Measurements from ENCODE around the gene TRANK1. TPM values are rescaled to one million over a fixed set of nuclear protein-coding genes. Genes with fewer than 3 reads are reported as not detected.
"Not testable (repeated sequence)": the region's sequence is repeated elsewhere in the genome, so short reads cannot be mapped to it uniquely, and the experiment has no call there.

TRANK1 gene
- total RNA-seq, 1 donor from 2014 or later: 135 TPM

DNA sequence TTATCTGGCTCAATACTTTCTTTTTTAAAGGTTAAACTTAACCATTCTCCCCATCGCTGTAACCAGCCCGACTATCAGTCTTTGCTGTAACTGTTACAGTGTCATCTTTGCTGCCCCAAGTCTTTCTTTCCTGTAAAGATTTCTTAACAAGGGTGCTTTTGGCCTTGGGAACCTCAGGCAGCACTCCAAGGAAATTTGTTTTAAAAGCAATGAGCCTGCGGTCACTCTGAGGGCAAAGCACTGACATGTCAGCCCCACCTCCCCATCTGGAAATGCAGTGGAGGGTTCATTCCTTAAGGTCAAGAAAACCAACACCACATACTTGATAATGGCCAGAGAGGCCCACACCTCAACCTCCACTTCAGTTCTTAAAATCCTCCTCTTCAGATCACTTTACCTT is 3.2 kb downstream of the TRANK1 start:
- peaks cover 26% of the 10 kb centered on the region for H3K4me1 Mint-ChIP-seq
- no peak overlapping the region for H3K4me3 Mint-ChIP-seq
- ChIA-PET CTCF (interaction anchor here (0.6 kb wide), 1 partner anchor 46 kb away, joined by 3 read pairs; no protein-coding TSS in a partner anchor), POLR2A (interaction anchor here (4.0 kb wide), 1 partner anchor 34 kb away, joined by 37 read pairs; no protein-coding TSS in a partner anchor)
- no peak for ATAC-seq (ENCODE audit: low read depth)
- no peaks in the 10 kb centered on the region for H3K27me3 Mint-ChIP-seq
- H3K36me3 Mint-ChIP-seq (ENCODE audit: low read depth): no peaks in the 10 kb centered on the region
- DNase-seq: no peak
- intact Hi-C loops (cut with micrococcal nuclease): no loop called here
- no peak overlapping the region for H3K27ac Mint-ChIP-seq
- H3K9me3 Mint-ChIP-seq: no peaks in the 10 kb centered on the region
- TF ChIP-seq, protein P1, sequence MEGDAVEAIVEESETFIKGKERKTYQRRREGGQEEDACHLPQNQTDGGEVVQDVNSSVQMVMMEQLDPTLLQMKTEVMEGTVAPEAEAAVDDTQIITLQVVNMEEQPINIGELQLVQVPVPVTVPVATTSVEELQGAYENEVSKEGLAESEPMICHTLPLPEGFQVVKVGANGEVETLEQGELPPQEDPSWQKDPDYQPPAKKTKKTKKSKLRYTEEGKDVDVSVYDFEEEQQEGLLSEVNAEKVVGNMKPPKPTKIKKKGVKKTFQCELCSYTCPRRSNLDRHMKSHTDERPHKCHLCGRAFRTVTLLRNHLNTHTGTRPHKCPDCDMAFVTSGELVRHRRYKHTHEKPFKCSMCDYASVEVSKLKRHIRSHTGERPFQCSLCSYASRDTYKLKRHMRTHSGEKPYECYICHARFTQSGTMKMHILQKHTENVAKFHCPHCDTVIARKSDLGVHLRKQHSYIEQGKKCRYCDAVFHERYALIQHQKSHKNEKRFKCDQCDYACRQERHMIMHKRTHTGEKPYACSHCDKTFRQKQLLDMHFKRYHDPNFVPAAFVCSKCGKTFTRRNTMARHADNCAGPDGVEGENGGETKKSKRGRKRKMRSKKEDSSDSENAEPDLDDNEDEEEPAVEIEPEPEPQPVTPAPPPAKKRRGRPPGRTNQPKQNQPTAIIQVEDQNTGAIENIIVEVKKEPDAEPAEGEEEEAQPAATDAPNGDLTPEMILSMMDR (IDR thresholded peaks at IDR 0.05): no peak

DNA sequence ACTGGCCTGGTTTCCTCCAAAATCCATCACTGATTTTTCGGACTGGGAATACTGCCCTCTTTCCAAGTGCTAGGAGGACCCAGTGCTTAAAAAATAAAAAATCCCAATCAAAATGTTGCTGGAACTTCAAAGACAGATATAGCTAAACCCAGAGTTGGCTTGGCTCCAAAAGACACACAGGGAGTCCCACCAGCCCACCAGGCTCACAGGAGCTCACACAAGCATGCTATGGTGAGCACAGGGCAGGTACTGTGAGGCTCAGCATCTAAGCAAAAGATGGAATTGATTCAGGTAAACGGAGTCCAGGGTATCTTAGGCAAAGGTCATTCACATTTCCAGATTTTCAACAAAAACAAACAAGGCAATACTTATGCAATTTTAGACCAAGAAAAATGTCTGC is 3.7 kb downstream of the TRANK1 start:
- Mint-ChIP-seq H3K9me3 (no peaks in the 10 kb centered on the region), H3K36me3 (ENCODE audit: low read depth) (no peaks in the 10 kb centered on the region), H3K27me3 (no peaks in the 10 kb centered on the region), H3K4me1 (peaks cover 26% of the 10 kb centered on the region), H3K4me3 (no peak overlapping the region), H3K27ac (no peak overlapping the region)
- POLR2A ChIA-PET: no interaction called here
- intact Hi-C loops (cut with micrococcal nuclease): no loop called here
- TF ChIP-seq, protein P1 (IDR thresholded peaks at IDR 0.05): no peak
- DNase-seq (no peak), ATAC-seq (ENCODE audit: low read depth) (no peak)
- CTCF ChIA-PET: no interaction called here

DNA sequence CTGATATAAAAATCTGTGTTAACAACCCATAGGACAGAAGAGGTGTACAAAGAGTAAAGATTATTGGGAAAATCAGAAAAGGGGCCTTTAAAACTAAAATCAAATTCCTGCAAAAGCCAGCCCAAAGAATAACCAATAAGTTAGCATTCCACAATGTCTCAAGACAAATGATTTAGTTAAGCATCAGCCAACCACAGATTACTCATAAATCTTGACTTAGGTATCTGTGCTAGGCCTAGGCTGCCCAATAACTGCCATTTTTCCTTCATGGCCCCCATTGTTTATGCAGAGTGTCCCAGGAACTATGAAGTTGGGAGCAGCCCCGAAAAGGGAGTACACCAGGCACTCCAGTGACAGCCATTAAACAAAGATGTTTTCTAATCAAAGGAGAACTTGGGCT is 7.4 kb downstream of the TRANK1 start:
- TF ChIP-seq, protein P1 (IDR thresholded peaks at IDR 0.05): no peak
- intact Hi-C loops (cut with micrococcal nuclease): no loop called here
- ChIA-PET CTCF (no interaction called here), POLR2A (no interaction called here)
- Mint-ChIP-seq H3K36me3 (ENCODE audit: low read depth) (peaks cover 2% of the 10 kb centered on the region), H3K4me1 (peaks cover 12% of the 10 kb centered on the region), H3K9me3 (no peaks in the 10 kb centered on the region), H3K4me3 (no peak overlapping the region), H3K27ac (no peak overlapping the region), H3K27me3 (no peaks in the 10 kb centered on the region)
- ATAC-seq (ENCODE audit: low read depth) (no peak), DNase-seq (no peak)

DNA sequence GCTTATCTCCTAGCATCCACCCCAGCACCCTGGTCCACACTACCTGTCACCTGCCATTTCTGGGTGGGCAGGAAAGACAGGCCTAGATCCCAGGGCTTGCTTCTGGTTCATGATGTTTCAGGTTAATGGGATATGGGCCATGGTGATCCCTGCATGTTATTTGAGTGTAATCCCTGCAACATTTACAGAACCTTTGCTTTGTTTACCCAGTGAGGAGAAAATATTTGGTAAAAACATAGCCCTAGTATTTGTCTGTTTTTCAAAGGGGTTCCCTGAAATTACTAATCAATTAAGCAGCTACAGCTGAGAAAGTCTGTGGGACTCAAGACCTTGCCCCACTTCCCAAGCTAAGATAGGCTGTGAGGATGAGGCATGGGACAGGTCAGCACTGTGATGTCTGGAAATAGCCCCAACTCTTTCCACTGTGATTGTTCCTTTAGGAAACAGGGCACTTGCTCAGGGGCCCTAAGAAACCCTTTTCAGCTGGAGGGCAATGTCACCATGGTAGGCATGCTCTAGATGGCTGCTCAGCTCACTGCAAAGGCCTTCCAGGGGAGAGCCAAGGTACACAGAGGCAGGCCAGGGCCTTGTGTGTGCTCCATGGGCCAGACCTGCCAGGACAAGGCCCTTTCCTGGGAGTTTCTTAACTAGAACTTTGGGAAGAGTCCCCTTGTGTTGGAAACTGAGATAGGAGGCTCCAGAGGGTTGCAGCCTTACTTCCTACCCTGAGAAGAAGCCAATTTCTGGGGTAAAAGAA is 11.1 kb downstream of the TRANK1 start:
- Mint-ChIP-seq H3K4me1 (peaks cover 2% of the 10 kb centered on the region), H3K27ac (no peak overlapping the region), H3K9me3 (no peaks in the 10 kb centered on the region), H3K36me3 (ENCODE audit: low read depth) (peaks cover 5% of the 10 kb centered on the region), H3K4me3 (no peak overlapping the region), H3K27me3 (no peaks in the 10 kb centered on the region)
- TF ChIP-seq, protein P1 (IDR thresholded peaks at IDR 0.05): no peak
- intact Hi-C loops (cut with micrococcal nuclease): no loop called here
- DNase-seq (no peak), ATAC-seq (ENCODE audit: low read depth) (no peak)
- ChIA-PET CTCF (interaction anchor here (1.1 kb wide), 1 partner anchor 25 kb away, joined by 5 read pairs; no protein-coding TSS in a partner anchor), POLR2A (interaction anchor here (1.1 to 2.2 kb wide), 2 partner anchors 11 kb away, joined by 3 to 21 read pairs; partner anchors contain the start of gene TRANK1)

DNA sequence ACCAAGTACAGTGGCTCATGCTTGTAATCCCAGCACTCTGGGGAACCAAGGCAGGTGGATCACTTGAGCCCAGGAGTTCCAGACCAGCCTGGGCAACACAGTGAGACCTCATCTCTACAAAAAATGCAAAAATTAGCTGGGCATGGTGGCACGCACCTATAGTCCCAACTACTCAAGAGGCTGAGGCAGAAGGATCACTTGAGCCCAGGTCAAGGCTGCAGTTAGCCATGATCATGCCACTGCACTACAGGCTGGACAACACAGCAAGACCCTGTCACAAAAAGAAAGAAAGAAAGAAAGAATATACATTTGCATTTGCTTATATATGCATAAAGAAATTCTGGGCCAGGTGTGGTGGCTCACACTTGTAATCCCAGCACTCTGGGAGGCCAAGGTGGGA is 13.4 kb downstream of the TRANK1 start:
- ATAC-seq (ENCODE audit: low read depth); H3K4me3 Mint-ChIP-seq; H3K27me3 Mint-ChIP-seq; CTCF ChIA-PET; H3K9me3 Mint-ChIP-seq; H3K4me1 Mint-ChIP-seq; DNase-seq; H3K36me3 Mint-ChIP-seq (ENCODE audit: low read depth); H3K27ac Mint-ChIP-seq; POLR2A ChIA-PET: not testable (repeated sequence)
- intact Hi-C loops (cut with micrococcal nuclease): loop anchor here (1.0 kb wide), 1 partner anchor 13 kb away; no protein-coding TSS in a partner anchor

Measured in activated B cell treated with CpG ODN at 0.5 μM for 24 hours (primary cell).